MM.1S (cell line): ENCODE data around the gene COIL.

ENCODE experiments used
- CTCF ChIP-seq: fragments of 300-600 bp; sonication (generic); IDR thresholded peaks from 2 replicates; pipeline ENCODE4 v1.5.1; 2016; ENCODE audit warnings: antibody characterized with exemption, low read length, mixed read lengths
- EZH2 ChIP-seq: fragments of 300-600 bp; sonication (generic); optimal IDR thresholded peaks from 2 replicates; pipeline ENCODE3; 2017; ENCODE audit warnings: low read depth, mild to moderate bottlenecking, antibody characterized with exemption, low read length, mixed read lengths

GRCh38 chr17:56997313-56997712 lies 36.5 kb upstream of the COIL start:
- no peak for TF ChIP-seq EZH2
- no peak for TF ChIP-seq CTCF
